ENCODE data around the gene DDX3X. TPM values are rescaled to one million over a fixed set of nuclear protein-coding genes. Genes with fewer than 3 reads are reported as not detected.
A peak's percentile ranks its signal among the peaks of the same experiment; 100 is the strongest.

Gene DDX3X
- total and polyA plus RNA-seq, 2 experiments from 2014 or later, result 124 to 202 TPM

DNA sequence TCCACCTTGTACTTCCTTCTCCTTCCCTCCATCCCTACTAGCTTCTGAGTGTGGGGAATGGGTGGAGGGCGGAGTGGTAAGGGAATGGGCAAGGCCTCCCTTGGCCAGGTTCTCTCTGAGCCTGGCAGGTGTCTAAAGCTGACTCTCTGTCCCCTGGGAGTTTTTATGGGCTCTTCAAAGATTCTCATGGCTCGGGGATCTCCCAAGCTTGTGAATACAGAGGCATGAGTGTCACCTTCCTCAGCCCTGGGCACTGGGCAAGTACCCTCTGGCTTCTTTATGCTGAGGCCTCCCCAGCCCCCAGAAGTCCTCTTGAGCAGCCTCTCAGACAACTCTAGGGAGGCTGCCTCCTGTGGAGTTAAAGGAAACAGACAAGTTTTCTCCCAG lies 32.5 kb upstream of the DDX3X start:
- Histone ChIP-seq H4K20me1 (ENCODE audit: insufficient read depth, poor library complexity, severe bottlenecking) (no peaks in the 10 kb centered on the region), H3K79me2 (no peaks in the 10 kb centered on the region), H3K27ac (peak overlapping the region; percentile 46), H3K4me1 (ENCODE audit: insufficient read depth) (no peaks in the 10 kb centered on the region), H3K9me2 (replicated peaks; ENCODE audit: insufficient read depth) (no peaks in the 10 kb centered on the region), H2AFZ (no peak overlapping the region), H3K4me2 (no peak overlapping the region), H3K36me3 (replicated peaks; ENCODE audit: insufficient read depth, low read depth) (no peaks in the 10 kb centered on the region), H3K27me3 (no peaks in the 10 kb centered on the region), H3K4me3 (no peak overlapping the region), H3K9me3 (ENCODE audit: low read depth) (no peaks in the 10 kb centered on the region)
- TF ChIP-seq EZH2 (IDR thresholded peaks at IDR 0.05; ENCODE audit: borderline replicate concordance) (no peak), CTCF (IDR thresholded peaks at IDR 0.05; ENCODE audit: poor library complexity) (no peak), EZH2phosphoT487 (IDR thresholded peaks at IDR 0.05; ENCODE audit: low read depth, severe bottlenecking, unreplicated experiment) (no peak)
- 80% methylated on average over 2 of the region's 2 CpGs for WGBS (ENCODE audit: low lambda C conversion rate, missing lambda C conversion rate)
- DNase-seq (ENCODE audit: low spot score), result no peak

DNA sequence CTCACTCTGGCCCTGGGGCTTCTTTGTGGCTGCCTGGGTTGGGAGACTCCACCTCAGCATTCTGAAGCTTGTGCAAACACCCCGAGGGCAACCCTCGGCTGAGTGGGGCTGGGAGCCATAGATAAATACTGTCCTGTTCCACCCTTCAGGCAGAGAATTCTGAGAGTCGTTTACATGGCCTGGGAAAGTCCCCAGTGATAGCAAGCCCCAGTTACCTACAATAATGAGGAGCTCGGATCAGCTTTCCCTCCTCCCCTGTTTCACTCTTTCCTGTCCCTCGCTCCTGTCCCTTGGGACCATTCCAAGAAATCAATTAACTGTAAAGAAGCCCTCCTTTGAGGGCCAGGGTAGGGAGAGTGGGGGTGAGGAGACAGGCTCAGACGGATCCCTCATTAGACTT lies 31.6 kb upstream of the DDX3X start:
- TF ChIP-seq EZH2phosphoT487 (IDR thresholded peaks at IDR 0.05; ENCODE audit: low read depth, severe bottlenecking, unreplicated experiment) (no peak), EZH2 (IDR thresholded peaks at IDR 0.05; ENCODE audit: borderline replicate concordance) (no peak), CTCF (IDR thresholded peaks at IDR 0.05; ENCODE audit: poor library complexity) (no peak)
- no peak overlapping the region for H3K27ac ChIP-seq

DNA sequence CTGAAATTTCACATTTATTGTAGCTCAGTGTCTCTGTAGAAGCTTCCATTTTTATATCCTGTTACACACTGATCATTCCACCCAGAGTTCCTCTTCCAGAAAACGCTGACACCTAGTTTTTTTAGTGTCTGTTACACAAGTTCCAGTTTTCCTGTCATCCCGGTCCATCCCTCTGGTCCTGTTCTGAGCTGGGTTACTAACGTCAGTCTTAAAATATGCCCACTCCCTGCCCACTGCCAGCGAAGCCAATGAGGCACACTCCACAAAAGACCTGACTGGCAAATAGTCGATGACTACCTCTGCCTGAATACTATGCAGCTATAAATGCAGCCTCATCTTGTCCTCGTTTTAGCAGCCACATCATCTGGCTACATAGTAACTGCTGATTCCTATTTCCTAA lies 30.9 kb upstream of the DDX3X start:
- no peaks in the 10 kb centered on the region for H3K9me3 ChIP-seq (ENCODE audit: low read depth)
- no peak overlapping the region for H3K27ac ChIP-seq
- 81% methylated on average over 6 of the region's 6 CpGs for WGBS (ENCODE audit: low lambda C conversion rate, missing lambda C conversion rate)
- H3K4me1 ChIP-seq (ENCODE audit: insufficient read depth), result no peaks in the 10 kb centered on the region
- H3K27me3 ChIP-seq, result no peaks in the 10 kb centered on the region
- TF ChIP-seq CTCF (IDR thresholded peaks at IDR 0.05; ENCODE audit: poor library complexity) (no peak), EZH2phosphoT487 (IDR thresholded peaks at IDR 0.05; ENCODE audit: low read depth, severe bottlenecking, unreplicated experiment) (no peak), EZH2 (IDR thresholded peaks at IDR 0.05; ENCODE audit: borderline replicate concordance) (no peak)
- no peaks in the 10 kb centered on the region for H3K36me3 ChIP-seq (replicated peaks; ENCODE audit: insufficient read depth, low read depth)
- H3K4me3 ChIP-seq, result no peak overlapping the region
- no peak for DNase-seq (ENCODE audit: low spot score)
- no peaks in the 10 kb centered on the region for H4K20me1 ChIP-seq (ENCODE audit: insufficient read depth, poor library complexity, severe bottlenecking)
- H3K4me2 ChIP-seq, result no peak overlapping the region
- H3K9me2 ChIP-seq (replicated peaks; ENCODE audit: insufficient read depth), result no peaks in the 10 kb centered on the region
- H2AFZ ChIP-seq, result no peak overlapping the region
- no peaks in the 10 kb centered on the region for H3K79me2 ChIP-seq

More for the DNA sequence above, 31.6 kb upstream of the DDX3X start:
- no peak for DNase-seq (ENCODE audit: low spot score)
- Histone ChIP-seq H3K9me2 (replicated peaks; ENCODE audit: insufficient read depth) (no peaks in the 10 kb centered on the region), H3K4me3 (no peak overlapping the region), H3K27me3 (no peaks in the 10 kb centered on the region), H3K4me2 (no peak overlapping the region), H2AFZ (no peak overlapping the region), H4K20me1 (ENCODE audit: insufficient read depth, poor library complexity, severe bottlenecking) (no peaks in the 10 kb centered on the region), H3K4me1 (ENCODE audit: insufficient read depth) (no peaks in the 10 kb centered on the region), H3K79me2 (no peaks in the 10 kb centered on the region), H3K36me3 (replicated peaks; ENCODE audit: insufficient read depth, low read depth) (no peaks in the 10 kb centered on the region), H3K9me3 (ENCODE audit: low read depth) (no peaks in the 10 kb centered on the region)
- WGBS (ENCODE audit: low lambda C conversion rate, missing lambda C conversion rate), result 57% methylated on average over 6 of the region's 6 CpGs

DNA sequence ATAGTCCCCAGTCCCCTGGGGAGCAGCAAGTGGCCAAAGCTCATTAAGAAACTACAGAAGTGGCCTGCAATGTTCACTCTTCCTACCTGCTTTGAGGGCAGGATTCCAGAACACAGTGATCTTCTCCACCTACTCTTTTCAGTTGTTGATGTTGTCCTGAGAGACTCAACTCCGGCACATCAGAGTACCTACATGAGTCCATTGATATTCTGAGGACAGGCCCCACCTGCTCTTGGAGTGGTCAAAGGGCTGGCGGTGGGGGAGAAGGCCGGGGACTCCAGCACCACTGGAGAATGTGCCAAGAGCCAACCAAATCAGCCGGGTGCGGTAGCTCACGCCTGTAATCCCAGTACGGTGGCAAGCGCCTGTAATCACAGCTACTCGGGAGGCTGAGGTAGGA lies 29.8 kb upstream of the DDX3X start:
- Histone ChIP-seq H3K79me2 (no peaks in the 10 kb centered on the region), H4K20me1 (ENCODE audit: insufficient read depth, poor library complexity, severe bottlenecking) (no peaks in the 10 kb centered on the region), H3K4me1 (ENCODE audit: insufficient read depth) (no peaks in the 10 kb centered on the region), H3K9me2 (replicated peaks; ENCODE audit: insufficient read depth) (no peaks in the 10 kb centered on the region), H2AFZ (no peak overlapping the region), H3K27ac (no peak overlapping the region), H3K27me3 (no peaks in the 10 kb centered on the region), H3K36me3 (replicated peaks; ENCODE audit: insufficient read depth, low read depth) (no peaks in the 10 kb centered on the region), H3K4me3 (no peak overlapping the region), H3K4me2 (no peak overlapping the region), H3K9me3 (ENCODE audit: low read depth) (no peaks in the 10 kb centered on the region)
- no peak for TF ChIP-seq EZH2phosphoT487 (IDR thresholded peaks at IDR 0.05; ENCODE audit: low read depth, severe bottlenecking, unreplicated experiment)
- no peak for TF ChIP-seq CTCF (IDR thresholded peaks at IDR 0.05; ENCODE audit: poor library complexity)
- TF ChIP-seq EZH2 (IDR thresholded peaks at IDR 0.05; ENCODE audit: borderline replicate concordance), result no peak
- WGBS (ENCODE audit: low lambda C conversion rate, missing lambda C conversion rate), result 91% methylated on average over 9 of the region's 9 CpGs
- no peak for DNase-seq (ENCODE audit: low spot score)
